Right cardiac atrium (tissue), 5 donors: ENCODE data around the gene ALK. TPM values are rescaled to one million over a fixed set of nuclear protein-coding genes. Genes with fewer than 3 reads are reported as not detected.

Experiments used
- ATAC-seq, 2 donors: fragments of 200-7000 bp; cut with Tn5 transposase; one replicate each; pipeline versions ENCODE4 v1.8.0 to v1.9.1; 2020; ENCODE audit warnings: moderate library complexity in 2 of 2, mild to moderate bottlenecking in 1 of 2
- DNase-seq, 3 donors: peaks; one replicate each; pipeline ENCODE4 v3.0.0-alpha.2; 2020
- H3K27ac ChIP-seq: one replicate; pipeline ENCODE4 v1.5.1; 2013; ENCODE audit warnings: mild to moderate bottlenecking, low read length, control low read depth, moderate library complexity
- H3K27me3 ChIP-seq: one replicate; pipeline ENCODE4 v1.6.1; 2013; ENCODE audit not compliant: control insufficient read depth, insufficient read depth
- H3K4me1 ChIP-seq: one replicate; pipeline ENCODE4 v1.6.1; 2013; ENCODE audit warnings: low read length; ENCODE audit not compliant: control insufficient read depth, insufficient read depth
- H3K4me3 ChIP-seq: one replicate; pipeline ENCODE4 v1.5.1; 2013; ENCODE audit warnings: low read length, control low read depth
- H3K9me3 ChIP-seq: one replicate; pipeline ENCODE4 v1.6.1; 2013; ENCODE audit warnings: low read length; ENCODE audit not compliant: control insufficient read depth
- WGBS: extraction: QIAGEN DNeasy Blood & Tissue Kit; methylation state at CpG from one replicate; pipeline ENCODE4 v1.1.7; 2013; 5-methylcytosine and 5-hydroxymethylcytosine counted together
- intact Hi-C, 4 donors: fragments of 100-400 bp; cut with DNase I; formaldehyde crosslinking; loops; one replicate each; pipeline versions ENCODE4 v1.11.0 to v1.14.0; 2022 to 2023
- long read RNA-seq, 4 donors: library from polyadenylated mRNA; unstranded; transcript quantifications; one replicate each; pipeline ENCODE4 v2.0.0, GENCODE V29; 2020 to 2021
- polyA plus RNA-seq: library from polyadenylated mRNA; stranded (reverse); fragments of 200-250 nt; gene quantifications from one replicate; pipeline ENCODE4 v1.2.3, GENCODE V29; 2013
- total RNA-seq, 4 donors: library from RNA; stranded (reverse); fragmentation: NEBNext Ultra II Directional; extraction: Animal tissue kit (Norgen Biotek cat#: 25700); gene quantifications; one replicate each; pipeline ENCODE4 v1.2.1, GENCODE V29; 2021
- donor health status: healthy with polysubstance abuse.
- donor health status: DM: no; HTN: yes; CAD: no.
- donor health status: DM: no; HTN: no; CAD: no.
- donor health status: DM: no; HTN: yes; CAD: no; lungs with severe emphysema.
- donor health status: DM: yes; HTN: yes; CAD: no.

Gene ALK
- under 1 TPM in 3 of 4 donors, not detected in 1; 0.06 to 0.17 (median 0.14) TPM for total RNA-seq
- polyA plus RNA-seq, result 0.05 TPM
- long read RNA-seq, donor 1, result 0 reads
- long read RNA-seq, donor 2, result 0 reads
- long read RNA-seq, donor 3, partial matches to known transcripts, result 0 of 3 reads
- long read RNA-seq, donor 3, other reads (novel, unspliced or antisense), result 3 of 3 reads
- long read RNA-seq, donor 4, result 0 reads

DNA sequence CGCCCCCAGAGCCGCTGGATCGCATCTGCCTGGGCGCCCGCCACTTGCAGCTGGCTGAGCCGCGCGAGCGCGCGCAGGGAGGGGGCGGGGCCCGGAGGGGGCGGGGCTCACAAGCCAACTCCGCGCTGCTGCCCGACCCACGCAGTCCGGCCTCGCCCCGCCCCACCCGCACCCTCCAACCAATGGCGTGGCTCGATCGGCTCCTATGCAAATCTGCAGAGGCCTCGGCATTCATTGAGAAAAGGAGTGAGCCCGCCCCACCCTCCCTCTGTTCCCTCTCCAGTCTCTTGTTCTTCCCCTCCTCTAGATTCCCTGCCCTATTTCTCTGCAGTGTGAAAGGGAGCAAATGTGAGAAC lies at the start of gene ALK:
Gene ALK (minus strand): TSS at position 27 of the 356 bp plus-strand sequence. CDS start 927 bp downstream, outside the sequence.
- H3K27ac ChIP-seq, result no peak within 1 kb of the TSS
- H3K27me3 ChIP-seq, result no peaks in the 10 kb centered on the region
- WGBS, result under 1% methylated on average over 27 of the region's 27 CpGs
- peaks cover 5% of the 10 kb centered on the region for H3K4me1 ChIP-seq
- peak within 1 kb of the TSS; percentile 30 for H3K4me3 ChIP-seq
- H3K9me3 ChIP-seq, result no peaks in the 10 kb centered on the region
- ATAC-seq (peak; percentile 99 to 100), DNase-seq (peak; percentile 92 to 96 (median 95))
- intact Hi-C loops, result loop anchor here in 3 of 4 donors (5.0 kb wide), 2 partner anchors 106 to 151 kb away; no protein-coding TSS in a partner anchor

DNA sequence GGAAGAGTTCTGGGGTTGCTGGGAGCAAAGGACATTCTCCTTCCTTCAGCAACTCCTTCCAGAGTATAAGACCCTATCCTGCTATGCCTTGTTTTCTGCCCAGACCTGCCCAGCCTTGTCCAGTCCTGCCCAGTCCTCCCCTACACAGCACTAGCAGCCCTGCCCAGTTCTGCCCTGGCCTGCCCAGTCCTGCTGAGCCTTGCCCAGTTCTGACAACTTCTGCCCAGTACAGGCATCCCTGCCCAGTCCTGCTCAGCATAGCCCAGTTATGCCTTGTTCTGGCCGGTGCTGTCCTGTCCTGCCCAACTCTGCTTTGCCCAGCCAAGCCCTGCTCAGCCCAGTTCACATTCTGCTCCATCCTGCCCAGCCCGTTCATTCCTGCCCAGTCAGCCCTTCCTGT lies 44.9 kb upstream of the ALK start:
- Histone ChIP-seq H3K4me1 (no peaks in the 10 kb centered on the region), H3K27me3 (no peaks in the 10 kb centered on the region), H3K4me3 (no peak overlapping the region), H3K9me3 (no peaks in the 10 kb centered on the region), H3K27ac (no peak overlapping the region)
- no peak for DNase-seq
- peak in 1 of 2 donors; percentile 24 for ATAC-seq
- 76% methylated on average over 2 of the region's 2 CpGs for WGBS
- intact Hi-C loops, result no loop called here

- H3K27me3 ChIP-seq, result no peaks in the 10 kb centered on the region
- no peaks in the 10 kb centered on the region for H3K9me3 ChIP-seq
- DNase-seq (no peak), ATAC-seq (no peak)
- H3K4me1 ChIP-seq, result no peaks in the 10 kb centered on the region
- intact Hi-C loops, result no loop called here
- no peak overlapping the region for H3K27ac ChIP-seq
- 41% methylated on average over 3 of the region's 3 CpGs for WGBS
- H3K4me3 ChIP-seq, result no peak overlapping the region
These were observed 42.7 kb upstream of the ALK start for GRCh38 chr2:29963972-29964570.

GRCh38 chr2:29962922-29963321 lies 41.5 kb upstream of the ALK start:
- intact Hi-C loops, result no loop called here
- ATAC-seq (no peak), DNase-seq (no peak)
- no peak overlapping the region for H3K27ac ChIP-seq
- H3K9me3 ChIP-seq, result no peaks in the 10 kb centered on the region
- H3K4me3 ChIP-seq, result no peak overlapping the region
- H3K27me3 ChIP-seq, result no peaks in the 10 kb centered on the region
- WGBS, result 71% methylated on average over 4 of the region's 4 CpGs
- no peaks in the 10 kb centered on the region for H3K4me1 ChIP-seq

GRCh38 chr2:29954316-29954715 lies 32.9 kb upstream of the ALK start:
- intact Hi-C loops, result no loop called here
- Histone ChIP-seq H3K27ac (no peak overlapping the region), H3K27me3 (no peaks in the 10 kb centered on the region), H3K4me1 (no peaks in the 10 kb centered on the region), H3K4me3 (no peak overlapping the region), H3K9me3 (no peaks in the 10 kb centered on the region)
- no peak for ATAC-seq
- DNase-seq, result no peak

DNA sequence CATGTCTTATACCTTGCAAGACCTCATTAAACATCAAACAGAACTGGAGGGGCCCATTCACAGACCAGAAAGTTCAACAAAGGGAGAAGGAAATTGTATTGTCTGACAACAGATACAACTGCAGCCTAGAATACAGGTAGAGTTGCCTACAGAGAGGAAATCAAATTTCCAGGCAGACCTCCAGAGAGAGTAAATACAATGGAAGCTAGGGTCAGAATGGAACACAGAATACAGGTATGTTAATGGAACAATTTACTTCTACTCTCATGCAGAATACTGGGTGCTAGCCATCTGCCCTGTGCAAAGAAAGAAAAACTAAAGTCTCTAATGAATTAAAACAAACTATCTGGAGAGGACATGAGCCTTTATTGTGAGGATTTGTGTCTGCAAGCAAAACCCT lies 31.6 kb upstream of the ALK start:
- Histone ChIP-seq H3K4me3 (no peak overlapping the region), H3K4me1 (no peaks in the 10 kb centered on the region), H3K27me3 (no peaks in the 10 kb centered on the region), H3K9me3 (no peaks in the 10 kb centered on the region), H3K27ac (no peak overlapping the region)
- intact Hi-C loops, result no loop called here
- ATAC-seq, result no peak
- DNase-seq, result no peak

- Histone ChIP-seq H3K4me1 (no peaks in the 10 kb centered on the region), H3K4me3 (no peak overlapping the region), H3K27ac (no peak overlapping the region), H3K27me3 (no peaks in the 10 kb centered on the region), H3K9me3 (no peaks in the 10 kb centered on the region)
- 11% methylated on average over 1 of the region's 1 CpG for WGBS
- no peak for ATAC-seq
- no peak for DNase-seq
- intact Hi-C loops, result no loop called here
These were observed 30.2 kb upstream of the ALK start for GRCh38 chr2:29951576-29951975.

- DNase-seq, result no peak
- WGBS, result 77% methylated on average over 3 of the region's 3 CpGs
- intact Hi-C loops, result no loop called here
- Histone ChIP-seq H3K27me3 (no peaks in the 10 kb centered on the region), H3K27ac (no peak overlapping the region), H3K4me3 (no peak overlapping the region), H3K4me1 (no peaks in the 10 kb centered on the region), H3K9me3 (no peaks in the 10 kb centered on the region)
- ATAC-seq, result no peak
These were observed 29.1 kb upstream of the ALK start for GRCh38 chr2:29950481-29950880.

DNA sequence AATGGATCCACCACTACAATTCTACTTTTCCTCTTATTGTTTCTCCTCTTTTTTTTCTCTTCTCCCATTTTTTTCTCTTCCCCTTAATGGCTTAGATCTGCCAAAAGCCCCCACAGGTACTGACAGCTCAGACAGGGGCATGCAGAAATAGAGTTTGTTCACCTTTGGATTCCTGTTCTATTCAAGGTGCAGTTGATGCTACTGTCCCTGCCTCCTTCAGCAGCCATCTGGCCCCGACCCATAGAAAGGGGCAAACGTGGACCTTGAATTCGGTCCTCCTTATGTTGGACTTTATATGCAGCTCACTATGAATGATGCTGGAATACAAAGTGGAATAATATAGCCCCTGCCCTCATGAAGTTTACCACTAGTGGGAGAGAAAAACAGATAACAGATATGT lies 27.7 kb upstream of the ALK start:
- H3K27ac ChIP-seq, result no peak overlapping the region
- 86% methylated on average over 3 of the region's 3 CpGs for WGBS
- ATAC-seq (no peak), DNase-seq (no peak)
- no peak overlapping the region for H3K4me3 ChIP-seq
- no peaks in the 10 kb centered on the region for H3K9me3 ChIP-seq
- no peaks in the 10 kb centered on the region for H3K27me3 ChIP-seq
- intact Hi-C loops, result no loop called here
- H3K4me1 ChIP-seq, result no peaks in the 10 kb centered on the region

GRCh38 chr2:29946505-29946904 lies 25.1 kb upstream of the ALK start:
- intact Hi-C loops, result no loop called here
- no peaks in the 10 kb centered on the region for H3K9me3 ChIP-seq
- H3K27me3 ChIP-seq, result no peaks in the 10 kb centered on the region
- H3K27ac ChIP-seq, result no peak overlapping the region
- no peak for ATAC-seq
- H3K4me1 ChIP-seq, result no peaks in the 10 kb centered on the region
- no peak for DNase-seq
- 49% methylated on average over 5 of the region's 5 CpGs for WGBS
- no peak overlapping the region for H3K4me3 ChIP-seq

DNA sequence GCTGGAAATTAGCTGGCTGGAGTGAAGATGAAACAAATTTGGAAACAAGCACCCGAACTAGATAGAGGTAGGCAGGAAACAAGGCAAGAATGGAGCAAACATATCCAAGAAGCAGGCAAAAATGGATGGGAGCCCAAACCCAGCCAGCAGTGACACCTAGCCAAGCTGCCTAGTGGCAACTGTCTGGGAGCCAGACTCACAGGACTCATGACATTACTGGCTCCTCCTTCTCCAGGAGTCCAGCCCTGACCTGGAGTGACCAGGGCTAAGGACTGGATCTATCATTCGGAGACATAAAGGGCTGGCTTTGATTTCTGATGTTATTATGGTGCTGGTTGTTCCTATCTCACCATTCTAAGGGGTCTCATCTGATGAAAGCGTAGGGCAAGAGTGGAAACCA lies 21.3 kb upstream of the ALK start:
- Histone ChIP-seq H3K9me3 (no peaks in the 10 kb centered on the region), H3K4me1 (no peaks in the 10 kb centered on the region), H3K27me3 (no peaks in the 10 kb centered on the region), H3K27ac (no peak overlapping the region), H3K4me3 (no peak overlapping the region)
- 61% methylated on average over 3 of the region's 3 CpGs for WGBS
- ATAC-seq (no peak), DNase-seq (no peak)
- intact Hi-C loops, result no loop called here

GRCh38 chr2:29940706-29941105 lies 19.3 kb upstream of the ALK start:
- DNase-seq (peak; percentile 59 to 82 (median 81)), ATAC-seq (peak; percentile 91 to 99)
- Histone ChIP-seq H3K27me3 (no peaks in the 10 kb centered on the region), H3K9me3 (no peaks in the 10 kb centered on the region), H3K27ac (no peak overlapping the region), H3K4me1 (no peaks in the 10 kb centered on the region), H3K4me3 (no peak overlapping the region)
- WGBS, result 32% methylated on average over 5 of the region's 5 CpGs
- intact Hi-C loops, result no loop called here
